WTC11 (cell line): ENCODE measurements around the gene PAX9.

ENCODE experiments used
- CBFB ChIP-seq: sonication (generic); formaldehyde crosslinking; IDR thresholded peaks from 2 replicates; pipeline ENCODE4 v1.8.1; 2022; ENCODE audit warnings: mild to moderate bottlenecking, low read depth, missing genetic modification reagents
- FOXK1 ChIP-seq: sonication (generic); formaldehyde crosslinking; IDR thresholded peaks from 2 replicates; pipeline ENCODE4 v1.8.0; 2022; ENCODE audit warnings: mild to moderate bottlenecking, moderate library complexity, missing genetic modification reagents
- FOXP1 ChIP-seq: sonication (generic); formaldehyde crosslinking; IDR thresholded peaks from 2 replicates; pipeline ENCODE4 v1.8.0; 2022; ENCODE audit warnings: missing genetic modification reagents, mild to moderate bottlenecking, moderate library complexity, borderline replicate concordance
- JAZF1 ChIP-seq: fragments of 250-450 bp; sonication (Bioruptor Pico); IDR thresholded peaks from 2 replicates; pipeline ENCODE4 v1.9.0; 2021; ENCODE audit warnings: moderate library complexity, mild to moderate bottlenecking, inconsistent platforms
- NR1H2 ChIP-seq: sonication (generic); formaldehyde crosslinking; IDR thresholded peaks from 2 replicates; pipeline ENCODE4 v1.9.0; 2021; ENCODE audit warnings: mild to moderate bottlenecking, moderate library complexity, missing genetic modification reagents
- ZBTB21 ChIP-seq: sonication (generic); formaldehyde crosslinking; IDR thresholded peaks from 2 replicates; pipeline ENCODE4 v1.8.1; 2023; ENCODE audit warnings: mild to moderate bottlenecking, missing genetic modification reagents, borderline replicate concordance
- TF ChIP-seq, protein P1 (sequence below): sonication (generic); formaldehyde crosslinking; IDR thresholded peaks from 2 replicates; pipeline ENCODE4 v1.8.0; 2023; ENCODE audit warnings: missing genetic modification reagents, mild to moderate bottlenecking, borderline replicate concordance
- TF ChIP-seq, protein P2 (sequence below): fragments of 200-600 bp; IDR thresholded peaks from 2 replicates; pipeline ENCODE4 v1.8.0; 2022; ENCODE audit warnings: antibody characterized with exemption
- TF ChIP-seq, protein P3 (sequence below): sonication (generic); formaldehyde crosslinking; IDR thresholded peaks from 2 replicates; pipeline ENCODE4 v1.8.1; 2023; ENCODE audit warnings: mild to moderate bottlenecking, missing genetic modification reagents
- TF ChIP-seq, protein P4 (sequence below): sonication (generic); formaldehyde crosslinking; IDR thresholded peaks from 2 replicates; pipeline ENCODE4 v1.8.0; 2022; ENCODE audit warnings: mild to moderate bottlenecking, missing genetic modification reagents
- TF ChIP-seq, protein P5 (sequence below): fragments of 250-450 bp; sonication (Bioruptor Pico); IDR thresholded peaks from 2 replicates; pipeline ENCODE4 v2.1.2; 2022; ENCODE audit warnings: mild to moderate bottlenecking, moderate library complexity
- TF ChIP-seq, protein P6 (sequence below): sonication (generic); formaldehyde crosslinking; IDR thresholded peaks from 2 replicates; pipeline ENCODE4 v1.8.0; 2022; ENCODE audit warnings: mild to moderate bottlenecking, missing genetic modification reagents

DNA sequence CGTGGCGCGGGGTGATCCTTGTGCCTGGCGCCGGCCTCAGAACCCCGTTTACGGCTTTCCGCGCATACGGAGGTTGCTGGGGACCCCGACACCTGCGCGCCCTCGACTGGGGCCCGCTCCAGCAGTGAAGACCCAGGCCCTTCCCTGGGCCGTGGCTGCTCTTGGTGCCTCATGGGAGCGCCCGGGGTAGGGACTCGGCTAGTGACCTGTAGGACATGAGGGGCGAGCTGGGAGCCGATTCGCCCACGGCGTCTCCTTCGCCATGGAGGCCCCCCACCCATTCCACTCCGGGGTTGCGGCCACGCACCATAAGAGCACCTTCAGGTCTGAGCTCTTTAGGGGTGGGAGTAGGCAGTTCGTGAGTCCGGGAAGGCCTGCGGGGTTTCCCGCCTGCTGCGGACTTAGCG, 14.2 kb upstream of the PAX9 start:
- TF ChIP-seq, protein P1, sequence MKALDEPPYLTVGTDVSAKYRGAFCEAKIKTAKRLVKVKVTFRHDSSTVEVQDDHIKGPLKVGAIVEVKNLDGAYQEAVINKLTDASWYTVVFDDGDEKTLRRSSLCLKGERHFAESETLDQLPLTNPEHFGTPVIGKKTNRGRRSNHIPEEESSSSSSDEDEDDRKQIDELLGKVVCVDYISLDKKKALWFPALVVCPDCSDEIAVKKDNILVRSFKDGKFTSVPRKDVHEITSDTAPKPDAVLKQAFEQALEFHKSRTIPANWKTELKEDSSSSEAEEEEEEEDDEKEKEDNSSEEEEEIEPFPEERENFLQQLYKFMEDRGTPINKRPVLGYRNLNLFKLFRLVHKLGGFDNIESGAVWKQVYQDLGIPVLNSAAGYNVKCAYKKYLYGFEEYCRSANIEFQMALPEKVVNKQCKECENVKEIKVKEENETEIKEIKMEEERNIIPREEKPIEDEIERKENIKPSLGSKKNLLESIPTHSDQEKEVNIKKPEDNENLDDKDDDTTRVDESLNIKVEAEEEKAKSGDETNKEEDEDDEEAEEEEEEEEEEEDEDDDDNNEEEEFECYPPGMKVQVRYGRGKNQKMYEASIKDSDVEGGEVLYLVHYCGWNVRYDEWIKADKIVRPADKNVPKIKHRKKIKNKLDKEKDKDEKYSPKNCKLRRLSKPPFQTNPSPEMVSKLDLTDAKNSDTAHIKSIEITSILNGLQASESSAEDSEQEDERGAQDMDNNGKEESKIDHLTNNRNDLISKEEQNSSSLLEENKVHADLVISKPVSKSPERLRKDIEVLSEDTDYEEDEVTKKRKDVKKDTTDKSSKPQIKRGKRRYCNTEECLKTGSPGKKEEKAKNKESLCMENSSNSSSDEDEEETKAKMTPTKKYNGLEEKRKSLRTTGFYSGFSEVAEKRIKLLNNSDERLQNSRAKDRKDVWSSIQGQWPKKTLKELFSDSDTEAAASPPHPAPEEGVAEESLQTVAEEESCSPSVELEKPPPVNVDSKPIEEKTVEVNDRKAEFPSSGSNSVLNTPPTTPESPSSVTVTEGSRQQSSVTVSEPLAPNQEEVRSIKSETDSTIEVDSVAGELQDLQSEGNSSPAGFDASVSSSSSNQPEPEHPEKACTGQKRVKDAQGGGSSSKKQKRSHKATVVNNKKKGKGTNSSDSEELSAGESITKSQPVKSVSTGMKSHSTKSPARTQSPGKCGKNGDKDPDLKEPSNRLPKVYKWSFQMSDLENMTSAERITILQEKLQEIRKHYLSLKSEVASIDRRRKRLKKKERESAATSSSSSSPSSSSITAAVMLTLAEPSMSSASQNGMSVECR (CRISPR knock-in tag) = no peak
- TF ChIP-seq, protein P2, sequence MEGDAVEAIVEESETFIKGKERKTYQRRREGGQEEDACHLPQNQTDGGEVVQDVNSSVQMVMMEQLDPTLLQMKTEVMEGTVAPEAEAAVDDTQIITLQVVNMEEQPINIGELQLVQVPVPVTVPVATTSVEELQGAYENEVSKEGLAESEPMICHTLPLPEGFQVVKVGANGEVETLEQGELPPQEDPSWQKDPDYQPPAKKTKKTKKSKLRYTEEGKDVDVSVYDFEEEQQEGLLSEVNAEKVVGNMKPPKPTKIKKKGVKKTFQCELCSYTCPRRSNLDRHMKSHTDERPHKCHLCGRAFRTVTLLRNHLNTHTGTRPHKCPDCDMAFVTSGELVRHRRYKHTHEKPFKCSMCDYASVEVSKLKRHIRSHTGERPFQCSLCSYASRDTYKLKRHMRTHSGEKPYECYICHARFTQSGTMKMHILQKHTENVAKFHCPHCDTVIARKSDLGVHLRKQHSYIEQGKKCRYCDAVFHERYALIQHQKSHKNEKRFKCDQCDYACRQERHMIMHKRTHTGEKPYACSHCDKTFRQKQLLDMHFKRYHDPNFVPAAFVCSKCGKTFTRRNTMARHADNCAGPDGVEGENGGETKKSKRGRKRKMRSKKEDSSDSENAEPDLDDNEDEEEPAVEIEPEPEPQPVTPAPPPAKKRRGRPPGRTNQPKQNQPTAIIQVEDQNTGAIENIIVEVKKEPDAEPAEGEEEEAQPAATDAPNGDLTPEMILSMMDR = no peak
- no peak for TF ChIP-seq NR1H2 (CRISPR knock-in tag)
- no peak for TF ChIP-seq JAZF1 (CRISPR knock-in tag)
- TF ChIP-seq ZBTB21 (CRISPR knock-in tag) = no peak
- TF ChIP-seq, protein P3, sequence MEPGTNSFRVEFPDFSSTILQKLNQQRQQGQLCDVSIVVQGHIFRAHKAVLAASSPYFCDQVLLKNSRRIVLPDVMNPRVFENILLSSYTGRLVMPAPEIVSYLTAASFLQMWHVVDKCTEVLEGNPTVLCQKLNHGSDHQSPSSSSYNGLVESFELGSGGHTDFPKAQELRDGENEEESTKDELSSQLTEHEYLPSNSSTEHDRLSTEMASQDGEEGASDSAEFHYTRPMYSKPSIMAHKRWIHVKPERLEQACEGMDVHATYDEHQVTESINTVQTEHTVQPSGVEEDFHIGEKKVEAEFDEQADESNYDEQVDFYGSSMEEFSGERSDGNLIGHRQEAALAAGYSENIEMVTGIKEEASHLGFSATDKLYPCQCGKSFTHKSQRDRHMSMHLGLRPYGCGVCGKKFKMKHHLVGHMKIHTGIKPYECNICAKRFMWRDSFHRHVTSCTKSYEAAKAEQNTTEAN = no peak
- TF ChIP-seq, protein P4, sequence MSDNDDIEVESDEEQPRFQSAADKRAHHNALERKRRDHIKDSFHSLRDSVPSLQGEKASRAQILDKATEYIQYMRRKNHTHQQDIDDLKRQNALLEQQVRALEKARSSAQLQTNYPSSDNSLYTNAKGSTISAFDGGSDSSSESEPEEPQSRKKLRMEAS (CRISPR knock-in tag) = no peak
- TF ChIP-seq CBFB = no peak
- TF ChIP-seq, protein P5, sequence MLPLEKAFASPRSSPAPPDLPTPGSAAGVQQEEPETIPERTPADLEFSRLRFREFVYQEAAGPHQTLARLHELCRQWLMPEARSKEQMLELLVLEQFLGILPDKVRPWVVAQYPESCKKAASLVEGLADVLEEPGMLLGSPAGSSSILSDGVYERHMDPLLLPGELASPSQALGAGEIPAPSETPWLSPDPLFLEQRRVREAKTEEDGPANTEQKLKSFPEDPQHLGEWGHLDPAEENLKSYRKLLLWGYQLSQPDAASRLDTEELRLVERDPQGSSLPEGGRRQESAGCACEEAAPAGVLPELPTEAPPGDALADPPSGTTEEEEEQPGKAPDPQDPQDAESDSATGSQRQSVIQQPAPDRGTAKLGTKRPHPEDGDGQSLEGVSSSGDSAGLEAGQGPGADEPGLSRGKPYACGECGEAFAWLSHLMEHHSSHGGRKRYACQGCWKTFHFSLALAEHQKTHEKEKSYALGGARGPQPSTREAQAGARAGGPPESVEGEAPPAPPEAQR (CRISPR knock-in tag) = no peak
- no peak for TF ChIP-seq FOXP1 (CRISPR knock-in tag)
- no peak for TF ChIP-seq FOXK1 (CRISPR knock-in tag)
- TF ChIP-seq, protein P6, sequence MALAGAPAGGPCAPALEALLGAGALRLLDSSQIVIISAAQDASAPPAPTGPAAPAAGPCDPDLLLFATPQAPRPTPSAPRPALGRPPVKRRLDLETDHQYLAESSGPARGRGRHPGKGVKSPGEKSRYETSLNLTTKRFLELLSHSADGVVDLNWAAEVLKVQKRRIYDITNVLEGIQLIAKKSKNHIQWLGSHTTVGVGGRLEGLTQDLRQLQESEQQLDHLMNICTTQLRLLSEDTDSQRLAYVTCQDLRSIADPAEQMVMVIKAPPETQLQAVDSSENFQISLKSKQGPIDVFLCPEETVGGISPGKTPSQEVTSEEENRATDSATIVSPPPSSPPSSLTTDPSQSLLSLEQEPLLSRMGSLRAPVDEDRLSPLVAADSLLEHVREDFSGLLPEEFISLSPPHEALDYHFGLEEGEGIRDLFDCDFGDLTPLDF (CRISPR knock-in tag) = no peak
